HepG2 (cell line): ENCODE measurements around the gene MMP19. TPM values are rescaled to one million over a fixed set of nuclear protein-coding genes. Genes with fewer than 3 reads are reported as not detected.
A peak's percentile ranks its signal among the peaks of the same experiment; 100 is the strongest.

Experiments
- ATM ChIP-seq: fragments of 450-650 bp; IDR thresholded peaks from 2 replicates; pipeline ENCODE4 v1.7.1; 2017; ENCODE audit warnings: mild to moderate bottlenecking, borderline replicate concordance
- HCFC1 ChIP-seq: fragments of 150-350 bp; IDR thresholded peaks from 2 replicates; pipeline ENCODE4 v1.6.1; 2014; ENCODE audit warnings: low read depth, low read length
- HNRNPK ChIP-seq: fragments of 200-400 bp; formaldehyde crosslinking; IDR thresholded peaks from 2 replicates; pipeline ENCODE4 v1.6.1; 2018; ENCODE audit warnings: low read length, low read depth, moderate library complexity, mild to moderate bottlenecking; ENCODE audit not compliant: poor library complexity, severe bottlenecking
- KDM4B ChIP-seq: sonication (generic); formaldehyde crosslinking; IDR thresholded peaks from 2 replicates; pipeline ENCODE4 v1.4.0; 2020; ENCODE audit warnings: missing genetic modification reagents
- MED8 ChIP-seq: sonication (generic); formaldehyde crosslinking; IDR thresholded peaks from 2 replicates; pipeline ENCODE4 v1.8.1; 2023; ENCODE audit warnings: mild to moderate bottlenecking, missing genetic modification reagents; ENCODE audit not compliant: insufficient replicate concordance
- RARA ChIP-seq: IDR thresholded peaks from 2 replicates; pipeline ENCODE4 v1.6.1; 2016; ENCODE audit warnings: missing genetic modification reagents, missing compliant biosample characterization
- SCMH1 ChIP-seq: sonication (generic); formaldehyde crosslinking; IDR thresholded peaks from 2 replicates; pipeline ENCODE4 v1.9.0; 2021; ENCODE audit warnings: missing genetic modification reagents, mild to moderate bottlenecking, borderline replicate concordance
- SP5 ChIP-seq: IDR thresholded peaks from 2 replicates; pipeline ENCODE4 v1.6.1; 2016; ENCODE audit warnings: low read depth, borderline replicate concordance
- TAF1 ChIP-seq: sonication (generic); formaldehyde crosslinking; IDR thresholded peaks from 2 replicates; pipeline ENCODE4 v1.4.0; 2020; ENCODE audit warnings: missing genetic modification reagents
- TRIM24 ChIP-seq: sonication (generic); formaldehyde crosslinking; IDR thresholded peaks from 2 replicates; pipeline ENCODE4 v1.8.0; 2022; ENCODE audit warnings: mild to moderate bottlenecking, missing genetic modification reagents
- XRCC5 ChIP-seq: fragments of 200-400 bp; formaldehyde crosslinking; optimal IDR thresholded peaks from 2 replicates; pipeline ENCODE3; 2017; ENCODE audit warnings: mild to moderate bottlenecking, low read length
- YY1 ChIP-seq: IDR thresholded peaks from 2 replicates; pipeline ENCODE4 v1.6.1; 2011; ENCODE audit warnings: low read length, low read depth, moderate library complexity, mild to moderate bottlenecking; ENCODE audit not compliant: insufficient read depth, insufficient replicate concordance
- ZNF138 ChIP-seq: sonication (generic); formaldehyde crosslinking; IDR thresholded peaks from 2 replicates; pipeline ENCODE4 v1.5.0; 2020; ENCODE audit warnings: mild to moderate bottlenecking, low read depth, missing genetic modification reagents
- ZNF225 ChIP-seq: sonication (generic); formaldehyde crosslinking; IDR thresholded peaks from 2 replicates; pipeline ENCODE4 v1.4.0; 2020; ENCODE audit warnings: mild to moderate bottlenecking, missing genetic modification reagents
- ZNF781 ChIP-seq: sonication (generic); formaldehyde crosslinking; IDR thresholded peaks from 2 replicates; pipeline ENCODE4 v1.5.1; 2020; ENCODE audit warnings: borderline replicate concordance, mild to moderate bottlenecking, missing genetic modification reagents; ENCODE audit errors: not compliant biosample characterization
- polyA plus RNA-seq, 8 experiments: library from polyadenylated mRNA; depleted of rRNA in 3 of 8; stranded (reverse) in 7 of 8; unstranded in 1 of 8; fragments of >200 nt; fragmentation: Illumina TruSeq in 4 of 8; extraction: Trizol in 4 of 8; gene quantifications; 2 replicates each; pipeline versions ENCODE4 v1.2.1 to v1.2.3, GENCODE V29; 2011 to 2016; ENCODE audit warnings: low read depth in 4 of 8, missing spikeins in 1 of 8, mixed read lengths in 1 of 8; ENCODE audit not compliant: insufficient read depth in 1 of 8
- total RNA-seq, 5 experiments: library from RNA; depleted of rRNA; stranded (reverse); fragments of >200 nt; fragmentation: Illumina TruSeq; extraction: Trizol; gene quantifications; 2 replicates each; pipeline ENCODE4 v1.2.3, GENCODE V29; 2016; ENCODE audit warnings: low read depth in 1 of 5
- TF ChIP-seq, protein P1 (sequence below): sonication (generic); formaldehyde crosslinking; IDR thresholded peaks from 2 replicates; pipeline ENCODE4 v1.5.1; 2020; ENCODE audit warnings: mild to moderate bottlenecking, missing genetic modification reagents, moderate library complexity
- TF ChIP-seq, protein P2 (sequence below): sonication (generic); formaldehyde crosslinking; IDR thresholded peaks from 2 replicates; pipeline ENCODE4 v1.9.0; 2021; ENCODE audit warnings: missing genetic modification reagents, mild to moderate bottlenecking, borderline replicate concordance
- TF ChIP-seq, protein P3 (sequence below): sonication (generic); formaldehyde crosslinking; IDR thresholded peaks from 2 replicates; pipeline ENCODE4 v1.5.1; 2020; ENCODE audit warnings: missing genetic modification reagents, mild to moderate bottlenecking, borderline replicate concordance
- TF ChIP-seq, protein P4 (sequence below): sonication (generic); formaldehyde crosslinking; IDR thresholded peaks from 2 replicates; pipeline ENCODE4 v1.4.0; 2020; ENCODE audit warnings: missing genetic modification reagents
- TF ChIP-seq, protein P5 (sequence below): IDR thresholded peaks from 2 replicates; pipeline ENCODE4 v1.6.1; 2016; ENCODE audit warnings: missing genetic modification reagents, missing compliant biosample characterization

The MMP19 gene
- total and polyA plus RNA-seq, 2 of the 13 experiments (the other 11 are each of a cell fraction or from before 2014, with no cell fraction given): 0.07 to 0.08 TPM

DNA sequence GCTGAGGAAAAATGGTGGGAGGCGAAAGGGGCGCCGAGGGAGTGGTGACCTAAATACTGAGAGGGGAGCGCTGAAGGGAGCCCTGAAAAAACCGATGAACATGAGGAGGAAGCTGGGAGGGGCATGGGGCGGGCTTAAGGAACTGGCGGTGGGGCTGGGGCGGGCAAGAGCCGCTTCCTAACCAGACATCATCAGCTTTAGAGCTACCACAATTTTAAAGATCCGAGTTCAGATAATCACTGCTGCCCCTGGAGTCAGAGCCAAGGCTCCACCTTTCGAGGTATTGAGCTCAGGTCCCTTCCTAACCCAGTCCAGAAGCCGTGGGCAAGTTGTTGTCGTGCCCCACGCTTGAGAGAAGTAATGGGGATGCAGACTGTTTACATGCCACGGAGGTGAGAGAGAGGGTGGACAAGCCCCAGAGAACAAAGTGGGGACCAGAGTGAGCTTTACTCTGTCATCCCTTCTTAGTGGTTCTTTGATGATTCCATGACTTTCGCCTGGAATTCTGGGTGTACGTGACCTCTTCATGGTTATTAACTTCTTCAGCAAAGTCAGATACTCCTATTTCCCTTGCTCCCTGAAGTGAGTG lies 24.5 kb downstream of the MMP19 start (continued):
- TF ChIP-seq, protein P1, sequence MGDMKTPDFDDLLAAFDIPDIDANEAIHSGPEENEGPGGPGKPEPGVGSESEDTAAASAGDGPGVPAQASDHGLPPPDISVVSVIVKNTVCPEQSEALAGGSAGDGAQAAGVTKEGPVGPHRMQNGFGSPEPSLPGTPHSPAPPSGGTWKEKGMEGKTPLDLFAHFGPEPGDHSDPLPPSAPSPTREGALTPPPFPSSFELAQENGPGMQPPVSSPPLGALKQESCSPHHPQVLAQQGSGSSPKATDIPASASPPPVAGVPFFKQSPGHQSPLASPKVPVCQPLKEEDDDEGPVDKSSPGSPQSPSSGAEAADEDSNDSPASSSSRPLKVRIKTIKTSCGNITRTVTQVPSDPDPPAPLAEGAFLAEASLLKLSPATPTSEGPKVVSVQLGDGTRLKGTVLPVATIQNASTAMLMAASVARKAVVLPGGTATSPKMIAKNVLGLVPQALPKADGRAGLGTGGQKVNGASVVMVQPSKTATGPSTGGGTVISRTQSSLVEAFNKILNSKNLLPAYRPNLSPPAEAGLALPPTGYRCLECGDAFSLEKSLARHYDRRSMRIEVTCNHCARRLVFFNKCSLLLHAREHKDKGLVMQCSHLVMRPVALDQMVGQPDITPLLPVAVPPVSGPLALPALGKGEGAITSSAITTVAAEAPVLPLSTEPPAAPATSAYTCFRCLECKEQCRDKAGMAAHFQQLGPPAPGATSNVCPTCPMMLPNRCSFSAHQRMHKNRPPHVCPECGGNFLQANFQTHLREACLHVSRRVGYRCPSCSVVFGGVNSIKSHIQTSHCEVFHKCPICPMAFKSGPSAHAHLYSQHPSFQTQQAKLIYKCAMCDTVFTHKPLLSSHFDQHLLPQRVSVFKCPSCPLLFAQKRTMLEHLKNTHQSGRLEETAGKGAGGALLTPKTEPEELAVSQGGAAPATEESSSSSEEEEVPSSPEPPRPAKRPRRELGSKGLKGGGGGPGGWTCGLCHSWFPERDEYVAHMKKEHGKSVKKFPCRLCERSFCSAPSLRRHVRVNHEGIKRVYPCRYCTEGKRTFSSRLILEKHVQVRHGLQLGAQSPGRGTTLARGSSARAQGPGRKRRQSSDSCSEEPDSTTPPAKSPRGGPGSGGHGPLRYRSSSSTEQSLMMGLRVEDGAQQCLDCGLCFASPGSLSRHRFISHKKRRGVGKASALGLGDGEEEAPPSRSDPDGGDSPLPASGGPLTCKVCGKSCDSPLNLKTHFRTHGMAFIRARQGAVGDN (CRISPR knock-in tag): peak; percentile 10; the same call in 1 of the 2 replicates
- TF ChIP-seq TRIM24 (CRISPR knock-in tag) (no peak), MED8 (CRISPR knock-in tag) (peak; percentile 29), HNRNPK (no peak), ZNF781 (no peak), RARA (CRISPR knock-in tag) (no peak), KDM4B (CRISPR knock-in tag) (no peak), XRCC5 (no peak), SP5 (CRISPR knock-in tag) (no peak), YY1 (no peak), SCMH1 (CRISPR knock-in tag) (no peak), HCFC1 (no peak), ZNF138 (0 out of 2 replicates have a peak, but pooled peaks have one; percentile 47), TAF1 (no peak; the same call in 1 of the 2 replicates), ZNF225 (CRISPR knock-in tag) (no peak), ATM (no peak)
- TF ChIP-seq, protein P2, sequence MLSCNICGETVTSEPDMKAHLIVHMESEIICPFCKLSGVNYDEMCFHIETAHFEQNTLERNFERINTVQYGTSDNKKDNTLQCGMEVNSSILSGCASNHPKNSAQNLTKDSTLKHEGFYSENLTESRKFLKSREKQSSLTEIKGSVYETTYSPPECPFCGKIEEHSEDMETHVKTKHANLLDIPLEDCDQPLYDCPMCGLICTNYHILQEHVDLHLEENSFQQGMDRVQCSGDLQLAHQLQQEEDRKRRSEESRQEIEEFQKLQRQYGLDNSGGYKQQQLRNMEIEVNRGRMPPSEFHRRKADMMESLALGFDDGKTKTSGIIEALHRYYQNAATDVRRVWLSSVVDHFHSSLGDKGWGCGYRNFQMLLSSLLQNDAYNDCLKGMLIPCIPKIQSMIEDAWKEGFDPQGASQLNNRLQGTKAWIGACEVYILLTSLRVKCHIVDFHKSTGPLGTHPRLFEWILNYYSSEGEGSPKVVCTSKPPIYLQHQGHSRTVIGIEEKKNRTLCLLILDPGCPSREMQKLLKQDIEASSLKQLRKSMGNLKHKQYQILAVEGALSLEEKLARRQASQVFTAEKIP (CRISPR knock-in tag): no peak
- TF ChIP-seq, protein P3, sequence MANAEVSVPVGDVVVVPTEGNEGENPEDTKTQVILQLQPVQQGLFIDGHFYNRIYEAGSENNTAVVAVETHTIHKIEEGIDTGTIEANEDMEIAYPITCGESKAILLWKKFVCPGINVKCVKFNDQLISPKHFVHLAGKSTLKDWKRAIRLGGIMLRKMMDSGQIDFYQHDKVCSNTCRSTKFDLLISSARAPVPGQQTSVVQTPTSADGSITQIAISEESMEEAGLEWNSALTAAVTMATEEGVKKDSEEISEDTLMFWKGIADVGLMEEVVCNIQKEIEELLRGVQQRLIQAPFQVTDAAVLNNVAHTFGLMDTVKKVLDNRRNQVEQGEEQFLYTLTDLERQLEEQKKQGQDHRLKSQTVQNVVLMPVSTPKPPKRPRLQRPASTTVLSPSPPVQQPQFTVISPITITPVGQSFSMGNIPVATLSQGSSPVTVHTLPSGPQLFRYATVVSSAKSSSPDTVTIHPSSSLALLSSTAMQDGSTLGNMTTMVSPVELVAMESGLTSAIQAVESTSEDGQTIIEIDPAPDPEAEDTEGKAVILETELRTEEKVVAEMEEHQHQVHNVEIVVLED (CRISPR knock-in tag): no peak
- TF ChIP-seq, protein P4, sequence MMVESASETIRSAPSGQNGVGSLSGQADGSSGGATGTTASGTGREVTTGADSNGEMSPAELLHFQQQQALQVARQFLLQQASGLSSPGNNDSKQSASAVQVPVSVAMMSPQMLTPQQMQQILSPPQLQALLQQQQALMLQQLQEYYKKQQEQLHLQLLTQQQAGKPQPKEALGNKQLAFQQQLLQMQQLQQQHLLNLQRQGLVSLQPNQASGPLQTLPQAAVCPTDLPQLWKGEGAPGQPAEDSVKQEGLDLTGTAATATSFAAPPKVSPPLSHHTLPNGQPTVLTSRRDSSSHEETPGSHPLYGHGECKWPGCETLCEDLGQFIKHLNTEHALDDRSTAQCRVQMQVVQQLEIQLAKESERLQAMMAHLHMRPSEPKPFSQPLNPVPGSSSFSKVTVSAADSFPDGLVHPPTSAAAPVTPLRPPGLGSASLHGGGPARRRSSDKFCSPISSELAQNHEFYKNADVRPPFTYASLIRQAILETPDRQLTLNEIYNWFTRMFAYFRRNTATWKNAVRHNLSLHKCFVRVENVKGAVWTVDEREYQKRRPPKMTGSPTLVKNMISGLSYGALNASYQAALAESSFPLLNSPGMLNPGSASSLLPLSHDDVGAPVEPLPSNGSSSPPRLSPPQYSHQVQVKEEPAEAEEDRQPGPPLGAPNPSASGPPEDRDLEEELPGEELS (CRISPR knock-in tag): no peak
- TF ChIP-seq, protein P5, sequence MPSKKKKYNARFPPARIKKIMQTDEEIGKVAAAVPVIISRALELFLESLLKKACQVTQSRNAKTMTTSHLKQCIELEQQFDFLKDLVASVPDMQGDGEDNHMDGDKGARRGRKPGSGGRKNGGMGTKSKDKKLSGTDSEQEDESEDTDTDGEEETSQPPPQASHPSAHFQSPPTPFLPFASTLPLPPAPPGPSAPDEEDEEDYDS (CRISPR knock-in tag): no peak
